Endothelial cell of umbilical vein (primary cell): ENCODE measurements around the gene DEPDC1B. TPM values are rescaled to one million over a fixed set of nuclear protein-coding genes. Genes with fewer than 3 reads are reported as not detected.

Experiments used
- BruUV-seq: library from RNA; stranded (reverse); fragments of 400-500 nt; replicated peaks from 2 replicates; lab custom pipeline; 2021; lab: Mats Ljungman, UMichigan
- CTCF ChIA-PET: fragments of 300-600, 350-600 bp; sonication (Branson Sonifier 250); formaldehyde crosslinking; loops from one replicate; lab custom pipeline; 2021; ENCODE audit warnings: antibody characterized with exemption, inconsistent platforms; lab: Charles Lee
- POLR2A ChIA-PET: fragments of 300-600, 350-600 bp; sonication (Branson Sonifier 250); formaldehyde crosslinking; loops from one replicate; lab custom pipeline; 2021; ENCODE audit warnings: antibody characterized with exemption, inconsistent platforms; lab: Charles Lee
- DNase-seq: peaks from one replicate; pipeline ENCODE4 v3.0.0-alpha.2; 2011; ENCODE audit warnings: low read depth, low spot score
- FAIRE-seq: peaks from 2 replicates; lab custom pipeline; 2011; peaks lifted over from hg19 to GRCh38; lab: Jason Lieb, UNC
- H2AFZ ChIP-seq: 2 replicates; pipeline ENCODE4 v1.6.0; 2012; ENCODE audit warnings: low read depth, low read length, control low read depth, inconsistent platforms
- H3K27ac ChIP-seq: 2 replicates; pipeline ENCODE4 v1.5.1; 2011; ENCODE audit warnings: low read depth, mild to moderate bottlenecking, control low read depth, low read length, moderate library complexity; ENCODE audit not compliant: insufficient read depth
- H3K27me3 ChIP-seq, 2 experiments: 2 replicates each; pipeline versions ENCODE4 v1.6.0 to v1.6.1; 2011; ENCODE audit warnings: low read length in 2 of 2, mixed read lengths in 1 of 2; ENCODE audit not compliant: control insufficient read depth in 2 of 2, insufficient read depth in 2 of 2
- H3K36me3 ChIP-seq, 2 experiments: 2 replicates in 1 of 2; 3 replicates in 1 of 2; pipeline ENCODE4 v1.5.1; 2011; ENCODE audit warnings: low read length in 2 of 2, mild to moderate bottlenecking in 1 of 2, moderate library complexity in 1 of 2; ENCODE audit not compliant: control insufficient read depth in 2 of 2, insufficient read depth in 2 of 2; ENCODE audit errors: extremely low read depth in 1 of 2
- H3K4me1 ChIP-seq: 3 replicates; pipeline ENCODE4 v1.5.1; 2011; ENCODE audit warnings: mild to moderate bottlenecking, low read length; ENCODE audit not compliant: control insufficient read depth, insufficient read depth; ENCODE audit errors: extremely low read depth
- H3K4me2 ChIP-seq: 2 replicates; pipeline ENCODE4 v1.6.1; 2011; ENCODE audit warnings: low read length, control low read depth, mixed read lengths; ENCODE audit not compliant: insufficient read depth
- H3K4me3 ChIP-seq, 3 experiments: fragments of 200-600 bp in 1 of 3; sonication (generic), shearing (Covaris generic) in 1 of 3; replicated peaks in 1 of 3; 2 replicates each; pipeline ENCODE4 v1.5.1; 2011 to 2016; ENCODE audit warnings: control low read depth in 3 of 3, low read length in 3 of 3, mild to moderate bottlenecking in 2 of 3, inconsistent platforms in 1 of 3, low read depth in 1 of 3, moderate library complexity in 1 of 3; ENCODE audit not compliant: insufficient read depth in 1 of 3
- H3K79me2 ChIP-seq: 2 replicates; pipeline ENCODE4 v1.6.0; 2012; ENCODE audit warnings: low read length, inconsistent platforms; ENCODE audit not compliant: control insufficient read depth, insufficient read depth
- H3K9ac ChIP-seq: replicated peaks from 2 replicates; pipeline ENCODE3; 2011; ENCODE audit warnings: low read length, control low read depth; ENCODE audit not compliant: insufficient read depth; ENCODE audit errors: extremely low read depth
- H3K9me1 ChIP-seq: replicated peaks from 3 replicates; pipeline ENCODE4 v1.6.0; 2011; ENCODE audit warnings: mild to moderate bottlenecking, low read length; ENCODE audit not compliant: control insufficient read depth, insufficient read depth; ENCODE audit errors: extremely low read depth
- H3K9me3 ChIP-seq: replicated peaks from 2 replicates; pipeline ENCODE4 v1.5.1; 2012; ENCODE audit warnings: low read length, inconsistent platforms; ENCODE audit not compliant: control insufficient read depth, insufficient read depth
- H4K20me1 ChIP-seq: replicated peaks from 2 replicates; pipeline ENCODE3; 2011; ENCODE audit warnings: mild to moderate bottlenecking, low read length; ENCODE audit not compliant: control insufficient read depth, insufficient read depth; ENCODE audit errors: extremely low read depth
- CTCF ChIP-seq, 2 donors: IDR thresholded peaks; 1 replicate in 1 of 2; 2 replicates in 1 of 2; pipeline ENCODE4 v1.5.1; 2011; ENCODE audit warnings: low read length in 2 of 2, mild to moderate bottlenecking in 2 of 2, moderate library complexity in 2 of 2, control low read depth in 1 of 2, inconsistent platforms in 1 of 2, low read depth in 1 of 2; ENCODE audit not compliant: insufficient read depth in 1 of 2; ENCODE audit errors: extremely low read depth in 1 of 2
- EZH2 ChIP-seq: IDR thresholded peaks from 2 replicates; pipeline ENCODE4 v1.6.1; 2012; ENCODE audit warnings: borderline replicate concordance, low read depth, mild to moderate bottlenecking, moderate library complexity, low read length, inconsistent platforms; ENCODE audit not compliant: severe bottlenecking
- FOS ChIP-seq: IDR thresholded peaks from 2 replicates; pipeline ENCODE4 v1.6.1; 2011; ENCODE audit warnings: mild to moderate bottlenecking, low read length, moderate library complexity, borderline replicate concordance; ENCODE audit not compliant: insufficient read depth
- GATA2 ChIP-seq: IDR thresholded peaks from 2 replicates; pipeline ENCODE4 v1.7.0; 2011; ENCODE audit warnings: low read depth, mild to moderate bottlenecking, moderate library complexity, mixed read lengths, low read length; ENCODE audit not compliant: insufficient read length, insufficient read depth
- JUN ChIP-seq: IDR thresholded peaks from 2 replicates; pipeline ENCODE4 v1.6.1; 2011; ENCODE audit warnings: borderline replicate concordance, low read depth; ENCODE audit not compliant: insufficient read length, insufficient read depth
- MAX ChIP-seq: IDR thresholded peaks from 2 replicates; pipeline ENCODE4 v1.6.1; 2011; ENCODE audit not compliant: insufficient read depth, insufficient read length
- MYC ChIP-seq: IDR thresholded peaks from one replicate; pipeline ENCODE4 v1.6.1; 2011; ENCODE audit warnings: mild to moderate bottlenecking, low read depth, low read length
- POLR2A ChIP-seq: IDR thresholded peaks from 2 replicates; pipeline ENCODE4 v1.6.1; 2012; ENCODE audit warnings: low read depth, mild to moderate bottlenecking, control low read depth, low read length
- POLR2AphosphoS5 ChIP-seq: IDR thresholded peaks from 2 replicates; pipeline ENCODE4 v1.6.1; 2012; ENCODE audit warnings: low read depth, mild to moderate bottlenecking, control low read depth, low read length, moderate library complexity; ENCODE audit not compliant: insufficient read depth
- dilution Hi-C: fragments of 300-500 bp; cut with MboI; formaldehyde crosslinking; loops from one replicate; pipeline ENCODE4 v1.15.0; 2019; ENCODE audit warnings: low sequenced_read_pairs; ENCODE audit not compliant: extremely low pct_ligation_motif_present
- intact Hi-C: fragments of 100-400 bp; cut with micrococcal nuclease; formaldehyde crosslinking; loops from one replicate; pipeline ENCODE4 v1.10.0; 2022
- polyA plus RNA-seq, 4 experiments: library from polyadenylated mRNA; depleted of rRNA in 3 of 4; stranded (reverse) in 3 of 4; unstranded in 1 of 4; fragments of >200 nt; gene quantifications; 2 replicates each; pipeline versions ENCODE4 v1.2.1 to v1.2.3, GENCODE V29; 2011 to 2012; ENCODE audit warnings: missing spikeins in 1 of 4
- total RNA-seq: library from RNA; stranded (reverse); gene quantifications from 2 replicates; pipeline ENCODE4 v1.2.3, GENCODE V29; 2021

The DEPDC1B gene
- total and polyA plus RNA-seq, 2 donors (not counting 3 experiments of a cell fraction or from before 2014, with no cell fraction given) = 6.7 to 18.7 TPM

- H3K9me1 ChIP-seq = no peaks in the 10 kb centered on the region
- no peak overlapping the region for H3K9ac ChIP-seq
- POLR2A ChIA-PET = no interaction called here
- no peaks in the 10 kb centered on the region for H3K4me1 ChIP-seq
- no peak overlapping the region for H3K4me3 ChIP-seq
- no peaks in the 10 kb centered on the region for H3K36me3 ChIP-seq
- dilution Hi-C loops = no loop called here
- no peaks in the 10 kb centered on the region for H3K27me3 ChIP-seq
- H3K9me3 ChIP-seq = no peaks in the 10 kb centered on the region
- no peak for FAIRE-seq
- no TSS peak for BruUV-seq
- no peaks in the 10 kb centered on the region for H3K79me2 ChIP-seq
- H2AFZ ChIP-seq = no peak overlapping the region
- no peak for DNase-seq
- H3K27ac ChIP-seq = no peak overlapping the region
- H4K20me1 ChIP-seq = no peaks in the 10 kb centered on the region
- CTCF ChIA-PET = interaction anchor here (1.5 kb wide), 1 partner anchor 9 kb away, joined by 6 read pairs; no protein-coding TSS in a partner anchor
- intact Hi-C loops = no loop called here
- no peak overlapping the region for H3K4me2 ChIP-seq
- TF ChIP-seq MAX (no peak), POLR2A (no peak), EZH2 (no peak), GATA2 (no peak), JUN (no peak), CTCF (IDR thresholded peaks at IDR 0.05; ENCODE audit: extremely low read depth in 1 of 2, insufficient read depth in 1 of 2, low read depth in 1 of 2, low read length in 2 of 2) (no peak), POLR2AphosphoS5 (no peak), FOS (no peak), MYC (no peak)
Measured at GRCh38 chr5:60640901-60641300, 59.1 kb downstream of the DEPDC1B start.
